Mesendoderm (in vitro differentiated cells): Measurements from ENCODE around the gene DHDDS.

Experiments
- DNase-seq: peaks from one replicate; pipeline ENCODE4 v3.0.0; 2013
- H2AK5ac ChIP-seq: 2 replicates; pipeline ENCODE4 v1.6.1; 2013; ENCODE audit warnings: low read length, inconsistent platforms
- H2BK120ac ChIP-seq: 2 replicates; pipeline ENCODE4 v1.6.1; 2013; ENCODE audit warnings: low read depth, mild to moderate bottlenecking, low read length, moderate library complexity, mixed read lengths
- H2BK15ac ChIP-seq: replicated peaks from 2 replicates; pipeline ENCODE4 v1.6.1; 2013; ENCODE audit warnings: low read depth, mild to moderate bottlenecking, moderate library complexity
- H2BK5ac ChIP-seq: 2 replicates; pipeline ENCODE4 v1.6.1; 2013; ENCODE audit warnings: low read length, inconsistent platforms
- H3K18ac ChIP-seq: 2 replicates; pipeline ENCODE4 v1.6.1; 2013; ENCODE audit warnings: mild to moderate bottlenecking, low read length, mixed read lengths
- H3K23ac ChIP-seq: one replicate; pipeline ENCODE4 v1.6.1; 2013; ENCODE audit warnings: low read length
- H3K27ac ChIP-seq: 2 replicates; pipeline ENCODE4 v1.5.1; 2013; ENCODE audit warnings: low read depth, mild to moderate bottlenecking, inconsistent platforms, low read length, moderate library complexity
- H3K27me3 ChIP-seq: 2 replicates; pipeline ENCODE4 v1.6.1; 2013; ENCODE audit warnings: low read length, control low read depth, mild to moderate bottlenecking, inconsistent platforms; ENCODE audit not compliant: insufficient read depth, poor library complexity
- H3K36me3 ChIP-seq: 2 replicates; pipeline ENCODE4 v1.6.1; 2013; ENCODE audit warnings: low read length, inconsistent platforms; ENCODE audit not compliant: control insufficient read depth, insufficient read depth
- H3K4ac ChIP-seq: one replicate; pipeline ENCODE4 v1.6.1; 2013; ENCODE audit warnings: low read depth, mild to moderate bottlenecking, low read length, moderate library complexity
- H3K4me1 ChIP-seq: 2 replicates; pipeline ENCODE4 v1.6.1; 2013; ENCODE audit warnings: low read depth, low read length, inconsistent platforms; ENCODE audit not compliant: control insufficient read depth
- H3K4me2 ChIP-seq: 2 replicates; pipeline ENCODE4 v1.6.1; 2013; ENCODE audit warnings: low read length
- H3K4me3 ChIP-seq: 2 replicates; pipeline ENCODE4 v1.5.1; 2013; ENCODE audit warnings: mild to moderate bottlenecking, low read length
- H3K56ac ChIP-seq: one replicate; pipeline ENCODE4 v1.6.1; 2013; ENCODE audit warnings: low read length
- H3K79me1 ChIP-seq: 2 replicates; pipeline ENCODE4 v1.6.1; 2013; ENCODE audit warnings: low read length, inconsistent platforms
- H3K79me2 ChIP-seq: 2 replicates; pipeline ENCODE4 v1.6.1; 2013; ENCODE audit warnings: mild to moderate bottlenecking, low read length; ENCODE audit not compliant: control insufficient read depth, insufficient read depth
- H3K9ac ChIP-seq: 2 replicates; pipeline ENCODE4 v1.6.1; 2013; ENCODE audit warnings: low read length, inconsistent platforms
- H4K5ac ChIP-seq: one replicate; pipeline ENCODE4 v1.6.1; 2013; ENCODE audit warnings: low read length
- H4K8ac ChIP-seq: one replicate; pipeline ENCODE4 v1.6.1; 2013; ENCODE audit warnings: low read depth, mild to moderate bottlenecking, control low read depth, low read length, moderate library complexity
- WGBS: extraction: QIAGEN DNeasy Blood & Tissue Kit; methylation state at CpG from one replicate; pipeline ENCODE4 v1.1.7; 2013; ENCODE audit warnings: low lambda C conversion rate, missing lambda C conversion rate; ENCODE audit not compliant: insufficient coverage; ENCODE audit errors: extremely low coverage; 5-methylcytosine and 5-hydroxymethylcytosine counted together

DHDDS gene

GRCh38 chr1:26469558-26469957, 37.4 kb downstream of the DHDDS start:
- Histone ChIP-seq H3K56ac (no peak overlapping the region), H4K8ac (no peak overlapping the region), H3K27ac (no peak overlapping the region), H2BK120ac (no peak overlapping the region), H3K4me3 (no peak overlapping the region), H3K36me3 (peaks cover 7% of the 10 kb centered on the region), H2BK15ac (no peak overlapping the region), H3K4me2 (no peak overlapping the region), H2AK5ac (no peak overlapping the region), H3K4ac (no peak overlapping the region), H3K9ac (no peak overlapping the region), H3K4me1 (peaks cover 8% of the 10 kb centered on the region), H3K27me3 (no peaks in the 10 kb centered on the region), H2BK5ac (no peak overlapping the region), H3K18ac (no peak overlapping the region), H3K79me2 (peaks cover 14% of the 10 kb centered on the region), H4K5ac (no peak overlapping the region), H3K23ac (no peak overlapping the region), H3K79me1 (peaks cover 4% of the 10 kb centered on the region)
- DNase-seq: no peak
- WGBS: no CpG with 5 or more reads among the region's 5 CpGs

GRCh38 chr1:26470878-26471497, 38.9 kb downstream of the DHDDS start:
- Histone ChIP-seq H3K36me3 (peaks cover 13% of the 10 kb centered on the region), H3K9ac (peak overlapping the region; percentile 81), H3K23ac (no peak overlapping the region), H3K79me2 (peaks cover 17% of the 10 kb centered on the region), H3K18ac (no peak overlapping the region), H3K4me3 (no peak overlapping the region), H3K4me1 (peaks cover 8% of the 10 kb centered on the region), H2AK5ac (no peak overlapping the region), H3K79me1 (peaks cover 10% of the 10 kb centered on the region), H3K27ac (no peak overlapping the region), H3K4ac (no peak overlapping the region), H2BK120ac (no peak overlapping the region), H2BK15ac (no peak overlapping the region), H3K4me2 (peak overlapping the region; percentile 94), H3K56ac (peak overlapping the region; percentile 88), H2BK5ac (no peak overlapping the region), H3K27me3 (no peaks in the 10 kb centered on the region), H4K8ac (no peak overlapping the region), H4K5ac (no peak overlapping the region)
- DNase-seq: no peak
- no CpG with 5 or more reads among the region's 14 CpGs for WGBS

- H3K27ac ChIP-seq: peak overlapping the region; percentile 87
- peak overlapping the region; percentile 51 for H3K4me3 ChIP-seq
- peaks cover 17% of the 10 kb centered on the region for H3K36me3 ChIP-seq
Observed at GRCh38 chr1:26471498-26472319, 39.6 kb downstream of the DHDDS start.

GRCh38 chr1:26472320-26472900, 40.3 kb downstream of the DHDDS start, which contains the start of gene HMGN2:
Gene HMGN2 (plus strand): TSS chr1:26472440. CDS start chr1:26472613, 173 bp downstream.
- Histone ChIP-seq H3K4ac (peak within 1 kb of the TSS; percentile 100), H3K79me2 (peaks cover 17% of the 10 kb centered on the region), H4K5ac (no peak within 1 kb of the TSS), H3K27me3 (no peaks in the 10 kb centered on the region), H2BK5ac (peak within 1 kb of the TSS; percentile 88), H3K56ac (peak within 1 kb of the TSS; percentile 100), H2BK120ac (peak within 1 kb of the TSS; percentile 100), H3K9ac (peak within 1 kb of the TSS; percentile 98), H3K23ac (peak within 1 kb of the TSS; percentile 100), H4K8ac (peak within 1 kb of the TSS; percentile 100), H3K36me3 (peaks cover 20% of the 10 kb centered on the region), H3K4me3 (peak within 1 kb of the TSS; percentile 94), H3K79me1 (peaks cover 11% of the 10 kb centered on the region), H2AK5ac (no peak within 1 kb of the TSS), H3K18ac (peak within 1 kb of the TSS; percentile 100), H3K4me1 (peaks cover 8% of the 10 kb centered on the region), H3K4me2 (peak within 1 kb of the TSS; percentile 94), H3K27ac (peak within 1 kb of the TSS; percentile 100), H2BK15ac (no peak within 1 kb of the TSS)
- peak; percentile 96 for DNase-seq
- no CpG with 5 or more reads among the region's 69 CpGs for WGBS

More at GRCh38 chr1:26471498-26472319, 39.6 kb downstream of the DHDDS start:
- H4K5ac ChIP-seq: no peak overlapping the region
- peaks cover 11% of the 10 kb centered on the region for H3K79me1 ChIP-seq
- peak overlapping the region; percentile 2 for H3K18ac ChIP-seq
- peak overlapping the region; percentile 88 for H3K56ac ChIP-seq
- H2BK5ac ChIP-seq: no peak overlapping the region
- H2BK15ac ChIP-seq: no peak overlapping the region
- H3K23ac ChIP-seq: peak overlapping the region; percentile 59
- no peak overlapping the region for H2BK120ac ChIP-seq
- no peak overlapping the region for H4K8ac ChIP-seq
- no peaks in the 10 kb centered on the region for H3K27me3 ChIP-seq
- no CpG with 5 or more reads among the region's 52 CpGs for WGBS
- peak overlapping the region; percentile 94 for H3K4me2 ChIP-seq
- H3K9ac ChIP-seq: peak overlapping the region; percentile 81
- H3K4me1 ChIP-seq: peaks cover 8% of the 10 kb centered on the region
- peaks cover 17% of the 10 kb centered on the region for H3K79me2 ChIP-seq
- no peak overlapping the region for H2AK5ac ChIP-seq
- DNase-seq: peak; percentile 95
- H3K4ac ChIP-seq: no peak overlapping the region

GRCh38 chr1:26472901-26473845, 41.1 kb downstream of the DHDDS start:
- no peak overlapping the region for H4K5ac ChIP-seq
- H3K9ac ChIP-seq: peak overlapping the region; percentile 82
- peak overlapping the region; percentile 100 for H3K56ac ChIP-seq
- peaks cover 11% of the 10 kb centered on the region for H3K79me1 ChIP-seq
- H3K79me2 ChIP-seq: peaks cover 17% of the 10 kb centered on the region
- peak overlapping the region; percentile 100 for H4K8ac ChIP-seq
- H3K23ac ChIP-seq: no peak overlapping the region
- DNase-seq: peak; percentile 95
- H3K18ac ChIP-seq: peak overlapping the region; percentile 100
- peaks cover 21% of the 10 kb centered on the region for H3K36me3 ChIP-seq
- peak overlapping the region; percentile 100 for H3K27ac ChIP-seq
- no CpG with 5 or more reads among the region's 71 CpGs for WGBS
- no peak overlapping the region for H2BK15ac ChIP-seq
- peak overlapping the region; percentile 88 for H3K4me2 ChIP-seq
- H3K4me1 ChIP-seq: peaks cover 8% of the 10 kb centered on the region
- H3K4me3 ChIP-seq: peak overlapping the region; percentile 94
- H3K27me3 ChIP-seq: no peaks in the 10 kb centered on the region
- H3K4ac ChIP-seq: peak overlapping the region; percentile 100
- H2BK5ac ChIP-seq: no peak overlapping the region
- no peak overlapping the region for H2BK120ac ChIP-seq
- H2AK5ac ChIP-seq: no peak overlapping the region
